T-cell (primary cell): ENCODE results near the gene TRIM22. TPM values are rescaled to one million over a fixed set of nuclear protein-coding genes. Genes with fewer than 3 reads are reported as not detected.

ENCODE experiments used
- ATAC-seq, 4 experiments: fragments of 200-7000 bp in 3 of 4; fragments of 150-1000 bp in 1 of 4; cut with Tn5 transposase; replicated peaks in 1 of 4; 1 replicate in 3 of 4; 2 replicates in 1 of 4; pipeline ENCODE4 v1.10.0; 2021; ENCODE audit warnings: moderate library complexity in 3 of 4, mild to moderate bottlenecking in 2 of 4, moderate number of reproducible peaks in 1 of 4
- CTCF ChIA-PET, 2 donors: fragments of 300-600 bp; sonication (Branson Sonifier 250); formaldehyde crosslinking; loops; one replicate each; lab custom pipeline; 2022; ENCODE audit warnings: antibody characterized with exemption in 2 of 2; lab: Charles Lee
- POLR2A ChIA-PET, 2 donors: fragments of 300-600 bp; sonication (Branson Sonifier 250); formaldehyde crosslinking; loops; one replicate each; lab custom pipeline; 2022; ENCODE audit warnings: antibody characterized with exemption in 2 of 2; lab: Charles Lee
- DNase-seq, 35 experiments: peaks; one replicate each; pipeline versions ENCODE4 v3.0.0 to v3.0.0-alpha.2; 2013 to 2023
- H3K27ac ChIP-seq: one replicate; pipeline ENCODE4 v1.5.1; 2013; ENCODE audit warnings: low read length
- H3K27me3 ChIP-seq, 2 experiments: replicated peaks in 1 of 2; 1 replicate in 1 of 2; 2 replicates in 1 of 2; pipeline versions ENCODE4 v1.6.1 to v1.7.0; 2013; ENCODE audit warnings: low read length in 1 of 2, mixed read lengths in 1 of 2; ENCODE audit not compliant: control insufficient read depth in 2 of 2, insufficient read depth in 2 of 2; ENCODE audit errors: extremely low read depth in 1 of 2
- H3K36me3 ChIP-seq, 2 donors: 1 replicate in 1 of 2; 2 replicates in 1 of 2; pipeline versions ENCODE4 v1.6.1 to v1.7.0; 2013; ENCODE audit warnings: low read length in 1 of 2; ENCODE audit not compliant: control insufficient read depth in 2 of 2, insufficient read depth in 1 of 2; ENCODE audit errors: extremely low read depth in 1 of 2
- H3K4me1 ChIP-seq, 2 experiments: 1 replicate in 1 of 2; 2 replicates in 1 of 2; pipeline versions ENCODE4 v1.6.1 to v1.7.0; 2013; ENCODE audit warnings: low read length in 2 of 2, mixed read lengths in 1 of 2; ENCODE audit not compliant: insufficient read depth in 2 of 2, control insufficient read depth in 1 of 2; ENCODE audit errors: extremely low read depth in 1 of 2
- H3K4me3 ChIP-seq, 2 donors: 1 replicate in 1 of 2; 2 replicates in 1 of 2; pipeline versions ENCODE4 v1.5.1 to v1.7.0; 2013; ENCODE audit warnings: mild to moderate bottlenecking in 2 of 2, low read length in 1 of 2, moderate library complexity in 1 of 2; ENCODE audit not compliant: control insufficient read depth in 1 of 2; ENCODE audit errors: extremely low read depth in 1 of 2
- H3K9me3 ChIP-seq: 2 replicates; pipeline ENCODE4 v1.7.0; 2013
- H3K27ac Mint-ChIP-seq, 2 donors: one replicate each; pipeline ENCODE4 v1.8.0; 2020 to 2021; ENCODE audit warnings: mild to moderate bottlenecking in 2 of 2, mixed read lengths in 2 of 2
- H3K27me3 Mint-ChIP-seq, 2 donors: one replicate each; pipeline ENCODE4 v1.8.0; 2021 to 2022; ENCODE audit warnings: mixed read lengths in 2 of 2
- H3K36me3 Mint-ChIP-seq: one replicate; pipeline ENCODE4 v1.8.0; 2021; ENCODE audit warnings: mixed read lengths
- H3K4me1 Mint-ChIP-seq, 3 donors: one replicate each; pipeline ENCODE4 v1.8.0; 2020 to 2022; ENCODE audit warnings: mixed read lengths in 3 of 3, mild to moderate bottlenecking in 1 of 3
- H3K4me3 Mint-ChIP-seq, 3 donors: one replicate each; pipeline ENCODE4 v1.8.0; 2020 to 2022; ENCODE audit warnings: mild to moderate bottlenecking in 3 of 3, mixed read lengths in 3 of 3, moderate library complexity in 3 of 3
- H3K9me3 Mint-ChIP-seq, 3 donors: one replicate each; pipeline ENCODE4 v1.8.0; 2020 to 2022; ENCODE audit warnings: mixed read lengths in 3 of 3
- WGBS: methylation state at CpG from one replicate; pipeline ENCODE4 v1.1.5; 2013; ENCODE audit warnings: missing lambda C conversion rate; ENCODE audit not compliant: insufficient coverage; 5-methylcytosine and 5-hydroxymethylcytosine counted together
- total RNA-seq, 35 experiments: library from RNA in 6 of 35; stranded (reverse) in 6 of 35; fragments of 120-200 nt in 1 of 35; gene quantifications; one replicate each; pipeline versions ENCODE4 v1.2.1 to v1.2.4 and lab custom pipeline; 2013 to 2026

TRIM22 gene
- total RNA-seq, 5 donors from 2014 or later (not counting 1 experiment from before 2014, with no cell fraction given): 256 to 397 (median 320) TPM

DNA sequence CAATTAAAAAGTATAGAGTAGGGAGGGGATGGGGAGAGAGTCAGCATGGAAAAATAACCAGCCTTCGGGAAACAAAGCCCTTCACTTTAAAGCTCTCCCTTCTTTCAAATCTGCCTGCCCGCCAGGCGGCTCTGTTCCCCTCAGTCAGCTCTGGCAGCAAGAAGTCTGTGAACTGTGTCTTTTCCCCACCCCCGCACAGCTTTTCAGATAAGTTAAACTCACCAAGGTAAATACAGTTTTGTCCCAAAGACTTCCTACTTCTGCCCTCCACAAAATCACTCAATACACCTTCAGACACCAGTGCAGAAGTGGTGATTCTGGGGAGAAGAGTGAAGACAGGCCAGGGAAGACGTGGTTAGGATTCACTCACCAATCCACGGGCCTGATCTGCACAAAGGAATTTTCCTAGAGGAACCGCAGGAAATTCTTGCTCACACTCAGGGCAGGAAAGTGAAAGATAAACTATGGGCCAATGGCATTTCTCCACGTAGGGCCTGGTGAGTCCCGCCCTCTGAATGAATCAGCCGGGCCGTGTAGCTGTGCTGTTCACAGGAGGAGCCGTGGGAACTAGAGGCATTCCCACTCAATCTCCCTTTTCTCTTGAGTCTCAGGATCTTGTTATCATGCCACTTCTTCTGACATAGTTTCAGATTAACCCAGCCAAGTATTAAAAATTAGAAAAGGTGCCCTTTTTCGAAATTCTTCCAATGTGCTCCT lies 4.8 kb upstream of the TRIM22 start, which contains the start of gene TRIM5:
Gene TRIM5, minus strand, starts transcription at position 429 of the 717 bp plus-strand sequence. CDS start 4,897 bp downstream, outside the sequence.
- H3K4me3 Mint-ChIP-seq: peak within 1 kb of the TSS; percentile 89 to 96 (median 95)
- H3K9me3 Mint-ChIP-seq: no peaks in the 10 kb centered on the region
- ATAC-seq: peak; percentile 83 to 87 (median 86)
- H3K27ac ChIP-seq: peak within 1 kb of the TSS; percentile 82
- H3K36me3 Mint-ChIP-seq: peaks cover 18% of the 10 kb centered on the region
- H3K4me1 ChIP-seq: peaks cover 13 to 24% of the 10 kb centered on the region in 2 experiments
- no peaks in the 10 kb centered on the region for H3K27me3 ChIP-seq
- H3K36me3 ChIP-seq: no peaks in the 10 kb centered on the region
- WGBS: 0% methylated on average over 4 of the region's 13 CpGs
- H3K4me3 ChIP-seq: peak within 1 kb of the TSS; percentile 62 to 73
- DNase-seq: peak; percentile 47 to 90 (median 74)
- POLR2A ChIA-PET: interaction anchor here in 1 of 2 donors (1.1 kb wide), 1 partner anchor 10 kb away, joined by 3 read pairs; no protein-coding TSS in a partner anchor
- H3K27ac Mint-ChIP-seq: peak within 1 kb of the TSS; percentile 97 to 98
- no peaks in the 10 kb centered on the region for H3K27me3 Mint-ChIP-seq
- no peaks in the 10 kb centered on the region for H3K9me3 ChIP-seq
- peaks cover 41 to 65% (median 62%) of the 10 kb centered on the region in 3 donors for H3K4me1 Mint-ChIP-seq
- CTCF ChIA-PET: interaction anchor here (0.6 to 2.8 kb wide), 17 partner anchors 10 to 549 kb away, joined by 3 to 17 read pairs (median 4); partner anchors contain the start of genes FHIP1B (in 1 of the 2) and OR52N2 (in 1 of the 2)

DNA sequence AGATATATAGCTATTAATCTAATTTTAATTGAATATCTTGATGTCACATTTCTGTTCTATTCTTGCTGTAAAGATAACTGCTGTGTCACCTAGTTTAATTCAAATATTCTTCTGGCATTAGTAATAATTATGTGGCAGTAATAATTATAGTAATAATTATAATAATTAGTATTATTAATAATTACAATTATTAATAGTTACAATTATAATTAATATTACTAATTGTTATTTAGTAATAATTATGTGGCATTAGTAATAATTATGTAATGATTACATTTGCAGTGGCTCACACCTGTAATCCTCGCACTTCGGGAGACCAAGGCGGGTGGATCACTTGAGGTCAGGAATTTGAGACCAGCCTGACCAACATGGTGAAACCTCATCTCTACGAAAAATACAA lies 3.2 kb upstream of the TRIM22 start:
- Mint-ChIP-seq H3K4me3 (no peak overlapping the region), H3K9me3 (no peaks in the 10 kb centered on the region), H3K27ac (peak overlapping the region in 1 of 2 donors; percentile 39), H3K27me3 (no peaks in the 10 kb centered on the region), H3K4me1 (peaks cover 46 to 55% (median 53%) of the 10 kb centered on the region in 3 donors), H3K36me3 (peaks cover 11% of the 10 kb centered on the region)
- ChIA-PET CTCF (interaction anchor here in 1 of 2 donors (0.6 to 2.8 kb wide), 2 partner anchors 8 to 123 kb away, joined by 4 to 8 read pairs; no protein-coding TSS in a partner anchor), POLR2A (no interaction called here)
- H3K36me3 ChIP-seq: no peaks in the 10 kb centered on the region
- 100% methylated on average over 1 of the region's 4 CpGs for WGBS
- no peak overlapping the region for H3K4me3 ChIP-seq
- ATAC-seq: no peak
- H3K27me3 ChIP-seq: no peaks in the 10 kb centered on the region
- H3K27ac ChIP-seq: no peak overlapping the region
- H3K9me3 ChIP-seq: no peaks in the 10 kb centered on the region
- no peak for DNase-seq
- H3K4me1 ChIP-seq: peaks cover 14 to 24% of the 10 kb centered on the region in 2 experiments

DNA sequence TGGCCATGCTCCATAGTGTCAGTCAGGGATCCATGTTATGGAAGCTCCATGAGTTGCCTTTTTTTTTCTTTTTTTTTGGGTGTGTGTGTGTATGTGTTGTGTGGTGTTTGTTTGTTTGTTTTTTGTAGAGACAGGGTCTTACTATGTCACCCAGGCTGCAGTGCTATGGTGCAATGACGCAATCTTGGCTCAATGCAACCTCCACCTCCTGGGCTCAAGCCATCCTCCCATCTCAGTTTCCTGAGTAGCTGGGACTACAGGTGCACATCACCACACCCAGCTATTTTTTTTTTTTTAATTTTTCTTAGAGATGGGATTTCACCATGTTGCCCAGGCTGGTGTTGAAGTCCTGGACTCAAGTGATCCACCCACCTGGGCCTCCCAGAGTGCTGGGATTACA lies 1.1 kb upstream of the TRIM22 start:
- peaks cover 16% of the 10 kb centered on the region for H3K36me3 Mint-ChIP-seq
- no CpG with 5 or more reads among the region's 1 CpG for WGBS

DNA sequence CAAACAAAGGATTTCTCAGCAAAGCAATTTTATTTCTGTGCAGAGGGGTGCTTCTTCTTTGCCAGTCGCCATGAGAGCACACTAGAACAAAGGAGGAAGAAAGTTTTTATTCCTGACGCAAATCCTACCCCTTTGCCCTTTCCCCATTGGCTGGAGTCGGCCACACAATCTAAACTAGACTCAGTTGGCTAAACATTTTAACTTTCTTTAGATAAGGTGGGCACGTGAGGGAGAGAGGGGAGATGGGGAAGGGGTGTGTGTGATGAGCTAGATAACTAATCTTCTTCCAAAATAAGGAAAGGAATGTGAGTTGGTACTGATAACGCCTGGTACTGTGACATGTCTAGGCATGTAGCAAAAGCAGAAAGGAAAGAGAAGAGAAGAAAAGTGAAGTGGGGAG lies 626 bp downstream of the TRIM22 start:
- Histone ChIP-seq H3K4me3 (peak overlapping the region; percentile 66 to 77), H3K36me3 (peaks cover 0 to 10% of the 10 kb centered on the region in 2 donors), H3K4me1 (peaks cover 22 to 27% of the 10 kb centered on the region in 2 experiments), H3K27ac (peak overlapping the region; percentile 88), H3K27me3 (no peaks in the 10 kb centered on the region), H3K9me3 (no peaks in the 10 kb centered on the region)
- Mint-ChIP-seq H3K9me3 (no peaks in the 10 kb centered on the region), H3K36me3 (peaks cover 24% of the 10 kb centered on the region), H3K27me3 (no peaks in the 10 kb centered on the region), H3K4me3 (peak overlapping the region; percentile 89 to 95 (median 94)), H3K27ac (peak overlapping the region; percentile 97 to 98), H3K4me1 (peaks cover 52 to 60% (median 58%) of the 10 kb centered on the region in 3 donors)
- WGBS: no CpG with 5 or more reads among the region's 5 CpGs
- ATAC-seq (peak in 2 of 4 experiments; percentile 3 to 5), DNase-seq (no peak)
- ChIA-PET POLR2A (interaction anchor here (0.6 to 1.4 kb wide), 3 partner anchors 11 to 1835 kb away, joined by 3 to 8 read pairs (median 8); no protein-coding TSS in a partner anchor), CTCF (interaction anchor here (0.6 to 2.9 kb wide), 7 partner anchors 10 to 65 kb away, joined by 3 to 21 read pairs (median 3); partner anchors contain the start of gene TRIM34 (in 1 of the 2))

More for the DNA sequence above, 1.1 kb upstream of the TRIM22 start:
- no peak for ATAC-seq
- peaks cover 53 to 60% (median 57%) of the 10 kb centered on the region in 3 donors for H3K4me1 Mint-ChIP-seq
- Histone ChIP-seq H3K9me3 (no peaks in the 10 kb centered on the region), H3K27me3 (no peaks in the 10 kb centered on the region), H3K36me3 (peaks cover 0 to 4% of the 10 kb centered on the region in 2 donors), H3K4me3 (no peak overlapping the region), H3K27ac (peak overlapping the region; percentile 88), H3K4me1 (peaks cover 22 to 32% of the 10 kb centered on the region in 2 experiments)
- ChIA-PET POLR2A (interaction anchor here in 1 of 2 donors (0.5 to 0.7 kb wide), 2 partner anchors 20 to 730 kb away, joined by 3 read pairs; no protein-coding TSS in a partner anchor), CTCF (interaction anchor here (0.9 to 2.9 kb wide), 3 partner anchors 10 to 54 kb away, joined by 3 to 21 read pairs (median 3); no protein-coding TSS in a partner anchor)
- peak overlapping the region; percentile 97 to 98 for H3K27ac Mint-ChIP-seq
- DNase-seq: no peak
- H3K27me3 Mint-ChIP-seq: no peaks in the 10 kb centered on the region
- no peaks in the 10 kb centered on the region for H3K9me3 Mint-ChIP-seq
- H3K4me3 Mint-ChIP-seq: peak overlapping the region; percentile 29 to 95 (median 89)

DNA sequence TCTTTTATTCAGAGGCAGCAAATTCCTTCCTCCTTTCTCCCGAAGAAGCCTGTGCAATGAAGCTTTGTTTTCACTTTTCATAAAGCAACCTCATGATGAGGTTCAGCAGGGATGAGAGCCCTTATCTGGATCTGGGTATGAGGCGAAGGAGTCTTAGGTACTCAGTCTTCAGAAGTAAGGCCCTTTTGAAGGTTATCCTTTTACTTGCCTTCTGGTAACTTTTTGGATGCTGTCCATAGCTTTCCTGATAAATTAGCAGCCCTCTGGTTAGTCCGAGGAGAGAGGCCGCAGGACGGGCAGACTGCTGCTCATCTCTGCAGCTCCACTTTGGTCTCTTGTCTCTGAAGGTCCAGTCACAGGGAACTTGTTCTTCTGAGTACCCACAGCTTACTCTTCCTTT lies 1.1 kb downstream of the TRIM22 start:
- H3K27ac Mint-ChIP-seq: peak overlapping the region; percentile 97 to 98
- no peaks in the 10 kb centered on the region for H3K27me3 Mint-ChIP-seq
- H3K4me3 Mint-ChIP-seq: peak overlapping the region; percentile 89 to 95 (median 94)
- ATAC-seq (no peak), DNase-seq (peak in 1 of 35 experiments; percentile 22)
- Histone ChIP-seq H3K36me3 (peaks cover 4 to 14% of the 10 kb centered on the region in 2 donors), H3K4me3 (peak overlapping the region; percentile 66 to 77), H3K27ac (peak overlapping the region; percentile 88), H3K4me1 (peaks cover 22 to 23% of the 10 kb centered on the region in 2 experiments), H3K27me3 (no peaks in the 10 kb centered on the region), H3K9me3 (no peaks in the 10 kb centered on the region)
- ChIA-PET POLR2A (interaction anchor here in 1 of 2 donors (0.8 kb wide), 1 partner anchor 13 kb away, joined by 3 read pairs; no protein-coding TSS in a partner anchor), CTCF (interaction anchor here (0.6 to 2.9 kb wide), 5 partner anchors 9 to 66 kb away, joined by 3 to 21 read pairs (median 3); partner anchors contain the start of gene TRIM34 (in 1 of the 2))
- peaks cover 55 to 63% (median 61%) of the 10 kb centered on the region in 3 donors for H3K4me1 Mint-ChIP-seq
- WGBS: 8% methylated on average over 4 of the region's 5 CpGs
- no peaks in the 10 kb centered on the region for H3K9me3 Mint-ChIP-seq
- peaks cover 27% of the 10 kb centered on the region for H3K36me3 Mint-ChIP-seq
